B cell (primary cell): ENCODE results near the gene TPRG1L. TPM values are rescaled to one million over a fixed set of nuclear protein-coding genes. Genes with fewer than 3 reads are reported as not detected.

Experiments
- ATAC-seq: fragments of 200-7000 bp; cut with Tn5 transposase; one replicate; pipeline ENCODE4 v1.10.0; 2021; ENCODE audit warnings: low read depth, mild to moderate bottlenecking, moderate number of reproducible peaks, moderate library complexity
- CTCF ChIA-PET: fragments of 350-600 bp; sonication (Branson Sonifier 250); formaldehyde crosslinking; loops from one replicate; lab custom pipeline; 2021; ENCODE audit warnings: antibody characterized with exemption, inconsistent platforms; lab: Charles Lee
- POLR2A ChIA-PET: fragments of 350-600 bp; sonication (Branson Sonifier 250); formaldehyde crosslinking; loops from one replicate; lab custom pipeline; 2021; ENCODE audit warnings: antibody characterized with exemption; lab: Charles Lee
- DNase-seq: peaks from one replicate; pipeline ENCODE4 v3.0.0; 2013
- H2AFZ ChIP-seq: 2 replicates; pipeline ENCODE4 v1.6.1; 2012; ENCODE audit warnings: mild to moderate bottlenecking, low read depth, low read length; ENCODE audit not compliant: insufficient read depth, poor library complexity, severe bottlenecking
- H3K27ac ChIP-seq, 2 donors: 1 replicate in 1 of 2; 2 replicates in 1 of 2; pipeline ENCODE4 v1.5.1; 2012 to 2013; ENCODE audit warnings: low read length in 2 of 2, mild to moderate bottlenecking in 2 of 2, moderate library complexity in 1 of 2
- H3K27me3 ChIP-seq, 4 experiments: fragments of 200-600 bp in 1 of 4; sonication (generic) in 1 of 4; replicated peaks in 1 of 4; 1 replicate in 2 of 4; 2 replicates in 2 of 4; pipeline versions ENCODE4 v1.6.1 to v1.7.0; 2013 to 2016; ENCODE audit warnings: low read length in 3 of 4, mild to moderate bottlenecking in 2 of 4, mixed read lengths in 1 of 4, moderate library complexity in 1 of 4; ENCODE audit not compliant: insufficient read depth in 4 of 4, control insufficient read depth in 3 of 4; ENCODE audit errors: control extremely low read depth in 1 of 4
- H3K36me3 ChIP-seq, 2 experiments: replicated peaks in 1 of 2; 1 replicate in 1 of 2; 2 replicates in 1 of 2; pipeline versions ENCODE4 v1.6.1 to v1.7.1; 2013; ENCODE audit warnings: low read length in 1 of 2; ENCODE audit not compliant: insufficient read depth in 2 of 2, control insufficient read depth in 1 of 2; ENCODE audit errors: control extremely low read depth in 1 of 2, extremely low read depth in 1 of 2
- H3K4me1 ChIP-seq, 2 donors: fragments of 200-600 bp in 1 of 2; sonication (generic) in 1 of 2; 1 replicate in 1 of 2; 2 replicates in 1 of 2; pipeline versions ENCODE4 v1.5.1 to v1.6.1; 2013 to 2017; ENCODE audit warnings: low read length in 2 of 2; ENCODE audit not compliant: control insufficient read depth in 2 of 2, insufficient read depth in 2 of 2
- H3K4me2 ChIP-seq: replicated peaks from 2 replicates; pipeline ENCODE3; 2012; ENCODE audit warnings: mild to moderate bottlenecking, low read depth, low read length; ENCODE audit not compliant: poor library complexity, severe bottlenecking
- H3K4me3 ChIP-seq, 5 experiments: fragments of 200-600 bp in 1 of 5; sonication (generic) in 1 of 5; 1 replicate in 3 of 5; 2 replicates in 2 of 5; pipeline versions ENCODE4 v1.5.1 to v1.7.0; 2011 to 2016; ENCODE audit warnings: low read length in 4 of 5, mild to moderate bottlenecking in 4 of 5, low read depth in 2 of 5, control low read depth in 1 of 5, moderate library complexity in 1 of 5; ENCODE audit not compliant: insufficient read depth in 1 of 5; ENCODE audit errors: control extremely low read depth in 1 of 5, extremely low read depth in 1 of 5
- H3K79me2 ChIP-seq: fragments of 200-600 bp; sonication (generic); one replicate; pipeline ENCODE4 v1.6.0; 2016; ENCODE audit warnings: low read length; ENCODE audit not compliant: control insufficient read depth, insufficient read depth
- H3K9ac ChIP-seq: fragments of 200-600 bp; sonication (generic); 2 replicates; pipeline ENCODE4 v1.6.1; 2017; ENCODE audit warnings: mild to moderate bottlenecking, low read length, moderate library complexity
- H3K9me3 ChIP-seq, 3 donors: one replicate each; pipeline versions ENCODE4 v1.6.1 to v1.7.1; 2013; ENCODE audit warnings: low read length in 2 of 3; ENCODE audit not compliant: control insufficient read depth in 2 of 3, insufficient read depth in 1 of 3; ENCODE audit errors: control extremely low read depth in 1 of 3
- H4K20me1 ChIP-seq: 2 replicates; pipeline ENCODE4 v1.6.0; 2012; ENCODE audit warnings: mild to moderate bottlenecking, low read length; ENCODE audit not compliant: insufficient read depth, control insufficient read depth, poor library complexity, severe bottlenecking
- H3K27ac Mint-ChIP-seq: one replicate; pipeline ENCODE4 v1.8.0; 2021; ENCODE audit warnings: mixed read lengths
- H3K27me3 Mint-ChIP-seq: one replicate; pipeline ENCODE4 v1.8.0; 2021; ENCODE audit warnings: mixed read lengths
- H3K4me1 Mint-ChIP-seq: one replicate; pipeline ENCODE4 v1.8.0; 2021; ENCODE audit warnings: mixed read lengths
- H3K4me3 Mint-ChIP-seq: one replicate; pipeline ENCODE4 v1.8.0; 2021; ENCODE audit warnings: mixed read lengths
- H3K9me3 Mint-ChIP-seq: one replicate; pipeline ENCODE4 v1.8.0; 2022; ENCODE audit warnings: mixed read lengths; ENCODE audit not compliant: insufficient read depth
- EZH2 ChIP-seq: IDR thresholded peaks from 2 replicates; pipeline ENCODE4 v1.6.1; 2012; ENCODE audit warnings: borderline replicate concordance, low read depth, mild to moderate bottlenecking, moderate library complexity, low read length; ENCODE audit not compliant: insufficient read depth, poor library complexity, severe bottlenecking
- WGBS: methylation state at CpG from one replicate; pipeline ENCODE4 v1.1.5; 2013; ENCODE audit warnings: missing lambda C conversion rate; ENCODE audit not compliant: insufficient coverage; 5-methylcytosine and 5-hydroxymethylcytosine counted together
- intact Hi-C: fragments of 100-400 bp; cut with micrococcal nuclease; formaldehyde crosslinking; loops from one replicate; pipeline ENCODE4 v1.10.0; 2022
- polyA plus RNA-seq: library from polyadenylated mRNA; depleted of rRNA; stranded (reverse); fragments of >200 nt; gene quantifications from 2 replicates; pipeline ENCODE4 v1.2.3, GENCODE V29; 2012
- total RNA-seq, 2 donors: library from RNA; stranded (reverse); fragments of 120-200 nt in 1 of 2; gene quantifications; 1 replicate in 1 of 2; 2 replicates in 1 of 2; pipeline versions ENCODE4 v1.2.3 to v1.2.4, GENCODE V29; 2013 to 2022
- TF ChIP-seq, protein P1 (sequence below): fragments of 200-600 bp; IDR thresholded peaks from one replicate; pipeline ENCODE4 v1.8.0; 2022; ENCODE audit warnings: antibody characterized with exemption, mild to moderate bottlenecking

The TPRG1L gene
- total and polyA plus RNA-seq, 2 donors (not counting 1 experiment from before 2014, with no cell fraction given), result 19.5 to 48.6 TPM

DNA sequence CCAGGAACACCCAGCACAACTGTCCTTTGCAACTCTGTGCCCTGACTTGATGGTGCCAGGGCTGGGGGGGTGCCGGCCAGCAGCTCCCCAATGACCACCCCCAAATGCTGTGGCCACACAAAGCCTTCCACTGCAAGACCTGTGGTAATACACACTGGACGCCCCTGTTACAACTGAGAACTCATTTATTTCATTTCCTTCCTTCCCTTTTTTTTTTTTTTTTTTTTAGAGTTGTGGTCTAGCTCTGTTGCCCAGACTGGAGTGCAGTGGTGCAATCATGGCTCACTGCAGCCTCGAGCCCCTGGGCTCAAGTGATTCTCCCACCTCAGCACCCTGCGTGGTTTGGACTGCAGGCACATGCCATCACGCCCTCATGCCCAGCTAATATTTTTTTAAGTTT, 52.7 kb downstream of the TPRG1L start:
- CTCF ChIA-PET, result interaction anchor here (0.6 to 2.1 kb wide), 8 partner anchors 11 to 1704 kb away, joined by 3 to 20 read pairs (median 4); partner anchors contain the start of genes TPRG1L and WRAP73
- WGBS, result 12% methylated on average over 3 of the region's 5 CpGs
- peaks cover 68% of the 10 kb centered on the region for H3K4me1 Mint-ChIP-seq

More for the DNA sequence above, 52.7 kb downstream of the TPRG1L start:
- H3K4me3 Mint-ChIP-seq, result peak overlapping the region; percentile 44
- H3K9ac ChIP-seq, result peak overlapping the region; percentile 49
- peak; percentile 68 for DNase-seq
- H4K20me1 ChIP-seq, result no peaks in the 10 kb centered on the region
- peaks cover 52 to 80% of the 10 kb centered on the region in 2 donors for H3K4me1 ChIP-seq
- intact Hi-C loops, result loop anchor here (1.0 to 2.0 kb wide), 3 partner anchors 11 to 53 kb away; partner anchors contain the start of genes TPRG1L and WRAP73
- peaks cover 0 to 8% (median 0%) of the 10 kb centered on the region in 3 donors for H3K9me3 ChIP-seq
- no peak for TF ChIP-seq EZH2
- TF ChIP-seq, protein P1, sequence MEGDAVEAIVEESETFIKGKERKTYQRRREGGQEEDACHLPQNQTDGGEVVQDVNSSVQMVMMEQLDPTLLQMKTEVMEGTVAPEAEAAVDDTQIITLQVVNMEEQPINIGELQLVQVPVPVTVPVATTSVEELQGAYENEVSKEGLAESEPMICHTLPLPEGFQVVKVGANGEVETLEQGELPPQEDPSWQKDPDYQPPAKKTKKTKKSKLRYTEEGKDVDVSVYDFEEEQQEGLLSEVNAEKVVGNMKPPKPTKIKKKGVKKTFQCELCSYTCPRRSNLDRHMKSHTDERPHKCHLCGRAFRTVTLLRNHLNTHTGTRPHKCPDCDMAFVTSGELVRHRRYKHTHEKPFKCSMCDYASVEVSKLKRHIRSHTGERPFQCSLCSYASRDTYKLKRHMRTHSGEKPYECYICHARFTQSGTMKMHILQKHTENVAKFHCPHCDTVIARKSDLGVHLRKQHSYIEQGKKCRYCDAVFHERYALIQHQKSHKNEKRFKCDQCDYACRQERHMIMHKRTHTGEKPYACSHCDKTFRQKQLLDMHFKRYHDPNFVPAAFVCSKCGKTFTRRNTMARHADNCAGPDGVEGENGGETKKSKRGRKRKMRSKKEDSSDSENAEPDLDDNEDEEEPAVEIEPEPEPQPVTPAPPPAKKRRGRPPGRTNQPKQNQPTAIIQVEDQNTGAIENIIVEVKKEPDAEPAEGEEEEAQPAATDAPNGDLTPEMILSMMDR, result no peak
- POLR2A ChIA-PET, result interaction anchor here (0.6 to 1.8 kb wide), 6 partner anchors 8 to 180 kb away, joined by 3 to 24 read pairs (median 3); no protein-coding TSS in a partner anchor
- H3K4me3 ChIP-seq, result peak overlapping the region in 2 of 5 experiments; percentile 9 to 43
- no peaks in the 10 kb centered on the region for H3K9me3 Mint-ChIP-seq
- H3K27me3 Mint-ChIP-seq, result no peaks in the 10 kb centered on the region
- H3K36me3 ChIP-seq, result no peaks in the 10 kb centered on the region
- peak; percentile 13 for ATAC-seq
- peak overlapping the region; percentile 79 for H3K27ac Mint-ChIP-seq
- peak overlapping the region; percentile 47 for H2AFZ ChIP-seq
- peak overlapping the region; percentile 60 to 77 for H3K27ac ChIP-seq
- no peaks in the 10 kb centered on the region for H3K79me2 ChIP-seq
- peaks cover 0 to 3% (median 0%) of the 10 kb centered on the region in 4 experiments for H3K27me3 ChIP-seq
- peak overlapping the region; percentile 78 for H3K4me2 ChIP-seq
